GM12875 (cell line): ENCODE data around the gene FTL.

Experiments used
- H3K4me3 ChIP-seq: one replicate; pipeline ENCODE4 v1.5.1; 2011; ENCODE audit warnings: low read depth, low read length, control low read depth
- TF ChIP-seq, protein P1 (sequence below): IDR thresholded peaks from 2 replicates; pipeline ENCODE4 v1.5.1; 2011; ENCODE audit warnings: low read depth, mild to moderate bottlenecking, control low read depth, inconsistent platforms, low read length, moderate library complexity, borderline replicate concordance; ENCODE audit not compliant: insufficient read depth

The FTL gene

DNA sequence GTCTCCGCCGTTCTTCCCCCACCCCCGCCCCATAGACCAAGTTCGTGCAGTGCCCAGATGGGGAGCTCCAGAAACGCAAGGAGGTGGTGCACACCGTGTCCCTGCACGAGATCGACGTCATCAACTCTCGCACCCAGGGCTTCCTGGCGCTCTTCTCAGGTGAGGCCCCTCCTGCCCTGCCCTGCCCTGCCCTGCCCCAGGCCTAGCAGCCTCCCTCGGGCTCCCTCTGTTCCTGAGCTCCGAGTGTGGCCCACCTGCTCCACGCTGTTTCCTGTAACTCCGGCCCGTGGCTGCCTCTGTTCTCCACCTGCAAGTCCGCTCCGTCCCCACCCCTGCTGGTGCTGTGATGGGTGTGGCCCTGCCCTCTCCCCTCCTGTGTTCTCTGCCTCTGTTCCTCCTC is 45.3 kb downstream of the FTL start:
- TF ChIP-seq, protein P1, sequence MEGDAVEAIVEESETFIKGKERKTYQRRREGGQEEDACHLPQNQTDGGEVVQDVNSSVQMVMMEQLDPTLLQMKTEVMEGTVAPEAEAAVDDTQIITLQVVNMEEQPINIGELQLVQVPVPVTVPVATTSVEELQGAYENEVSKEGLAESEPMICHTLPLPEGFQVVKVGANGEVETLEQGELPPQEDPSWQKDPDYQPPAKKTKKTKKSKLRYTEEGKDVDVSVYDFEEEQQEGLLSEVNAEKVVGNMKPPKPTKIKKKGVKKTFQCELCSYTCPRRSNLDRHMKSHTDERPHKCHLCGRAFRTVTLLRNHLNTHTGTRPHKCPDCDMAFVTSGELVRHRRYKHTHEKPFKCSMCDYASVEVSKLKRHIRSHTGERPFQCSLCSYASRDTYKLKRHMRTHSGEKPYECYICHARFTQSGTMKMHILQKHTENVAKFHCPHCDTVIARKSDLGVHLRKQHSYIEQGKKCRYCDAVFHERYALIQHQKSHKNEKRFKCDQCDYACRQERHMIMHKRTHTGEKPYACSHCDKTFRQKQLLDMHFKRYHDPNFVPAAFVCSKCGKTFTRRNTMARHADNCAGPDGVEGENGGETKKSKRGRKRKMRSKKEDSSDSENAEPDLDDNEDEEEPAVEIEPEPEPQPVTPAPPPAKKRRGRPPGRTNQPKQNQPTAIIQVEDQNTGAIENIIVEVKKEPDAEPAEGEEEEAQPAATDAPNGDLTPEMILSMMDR, result no peak
- H3K4me3 ChIP-seq, result no peak overlapping the region

DNA sequence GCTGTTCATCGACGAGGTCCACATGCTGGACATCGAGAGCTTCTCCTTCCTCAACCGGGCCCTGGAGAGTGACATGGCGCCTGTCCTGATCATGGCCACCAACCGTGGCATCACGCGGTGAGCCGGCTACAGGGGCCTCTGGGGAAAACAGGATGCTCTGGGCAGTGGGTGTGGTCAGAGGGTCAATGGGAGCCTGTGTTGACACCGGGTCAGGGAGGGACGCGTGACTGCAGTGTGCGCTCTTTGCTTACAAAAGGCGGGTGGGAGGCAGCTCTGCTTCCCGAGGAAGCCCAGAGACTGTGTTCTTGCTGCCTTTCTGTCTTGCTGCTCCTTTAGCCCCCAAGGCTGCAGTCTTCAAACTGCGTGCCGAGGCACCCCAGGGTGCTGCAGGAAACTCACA is 46.1 kb downstream of the FTL start:
- no peak overlapping the region for H3K4me3 ChIP-seq
- TF ChIP-seq, protein P1, result no peak

DNA sequence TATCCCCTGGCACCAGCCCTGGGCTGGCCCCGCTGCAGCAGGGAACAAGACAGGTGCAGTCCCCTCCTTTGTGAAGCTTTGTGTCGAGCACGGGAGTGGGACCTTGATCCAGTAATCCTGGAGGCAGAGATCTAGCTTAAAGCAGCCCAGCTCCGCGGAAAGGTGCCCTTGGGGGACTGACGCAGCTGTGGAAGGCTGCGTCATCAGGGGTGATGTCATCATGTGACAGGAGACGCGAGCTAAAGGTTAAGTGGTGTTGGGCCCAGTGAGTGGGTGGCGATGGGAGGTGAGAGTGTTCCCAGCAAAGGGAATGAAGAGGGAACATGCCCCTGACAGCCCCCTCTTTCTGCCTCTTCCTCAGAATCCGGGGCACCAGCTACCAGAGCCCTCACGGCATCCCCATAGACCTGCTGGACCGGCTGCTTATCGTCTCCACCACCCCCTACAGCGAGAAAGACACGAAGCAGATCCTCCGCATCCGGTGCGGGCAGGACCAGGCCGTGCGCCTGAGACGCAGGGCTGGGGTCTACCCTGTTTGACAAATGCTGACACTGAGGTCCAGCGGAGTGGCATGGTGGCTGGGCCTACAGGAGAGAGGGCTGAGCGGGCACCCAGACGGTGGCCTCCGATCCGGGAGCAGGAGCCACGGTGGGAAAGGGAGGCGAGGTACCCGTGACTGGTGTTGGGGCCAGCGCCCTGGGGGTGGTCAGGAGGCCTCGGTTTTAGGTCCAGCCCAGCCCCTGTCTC is 49.2 kb downstream of the FTL start:
- H3K4me3 ChIP-seq, result no peak overlapping the region
- TF ChIP-seq, protein P1, result no peak

DNA sequence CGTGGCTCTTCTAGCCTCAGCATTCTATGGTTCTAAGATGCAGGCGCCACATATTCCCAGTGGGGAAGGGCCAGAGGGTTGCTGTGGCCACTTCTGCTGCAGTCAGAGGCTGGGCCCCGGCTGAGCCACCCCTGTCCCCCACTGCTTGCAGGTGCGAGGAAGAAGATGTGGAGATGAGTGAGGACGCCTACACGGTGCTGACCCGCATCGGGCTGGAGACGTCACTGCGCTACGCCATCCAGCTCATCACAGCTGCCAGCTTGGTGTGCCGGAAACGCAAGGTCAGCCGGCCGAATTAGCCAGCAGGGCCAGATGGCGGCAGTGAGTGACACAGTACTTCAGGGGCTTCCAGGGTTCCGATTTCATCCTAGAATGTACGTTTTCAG is 49.8 kb downstream of the FTL start:
- TF ChIP-seq, protein P1, result no peak
- H3K4me3 ChIP-seq, result no peak overlapping the region

DNA sequence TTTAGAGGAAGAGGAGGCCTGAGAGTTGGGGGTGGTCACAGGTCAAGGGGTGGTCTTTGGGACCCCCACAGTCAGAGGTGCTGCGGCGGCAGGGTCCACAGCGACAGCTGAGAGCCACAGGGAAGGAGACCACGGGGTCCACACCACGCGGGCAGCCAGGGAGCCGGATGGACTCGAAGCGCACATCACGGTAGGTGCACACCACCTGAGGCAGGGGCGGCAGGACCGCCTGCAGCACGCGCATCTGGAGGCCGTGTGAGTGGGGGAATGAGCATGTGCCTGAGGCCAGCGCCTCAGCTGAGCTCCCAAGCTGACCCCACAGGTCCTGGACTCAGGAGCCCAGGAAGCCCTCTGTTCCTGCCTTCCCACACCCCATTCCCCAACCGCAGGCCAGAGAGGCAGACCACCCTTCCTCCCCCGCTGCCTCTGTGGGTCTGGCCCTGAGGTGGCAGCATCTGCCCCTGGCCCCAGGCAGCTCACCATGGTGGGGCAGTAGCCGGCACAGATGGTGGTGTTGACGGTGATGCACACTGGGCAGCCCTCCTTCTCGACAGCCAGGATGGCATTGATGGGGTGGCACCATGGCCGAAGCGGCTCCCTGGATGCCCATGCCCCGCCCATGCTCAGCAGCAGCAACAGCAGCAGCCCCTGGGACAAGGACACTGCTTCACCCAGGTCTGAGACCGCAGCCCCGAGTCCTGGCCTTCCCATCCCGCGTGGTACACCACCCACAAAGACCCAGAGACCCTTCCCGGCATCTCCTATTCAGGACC is 51.1 kb downstream of the FTL start:
- H3K4me3 ChIP-seq, result no peak overlapping the region
- TF ChIP-seq, protein P1, result no peak
